Astrocyte of the spinal cord (primary cell): ENCODE results near the gene RAB35.

Experiments used
- DNase-seq: peaks from one replicate; pipeline ENCODE4 v3.0.0; 2011; ENCODE audit warnings: low read depth, low spot score
- H3K4me3 ChIP-seq: 2 replicates; pipeline ENCODE4 v1.5.1; 2011; ENCODE audit warnings: low read depth, mild to moderate bottlenecking, low read length, moderate library complexity
- CTCF ChIP-seq: IDR thresholded peaks from 2 replicates; pipeline ENCODE4 v1.5.1; 2012; ENCODE audit warnings: low read depth, mild to moderate bottlenecking, low read length, inconsistent platforms
- in situ Hi-C: cut with HindIII; loops from 2 replicates; pipeline ENCODE4 v1.10.0; 2017; ENCODE audit warnings: low sequenced_read_pairs

The RAB35 gene

GRCh38 chr12:120066341-120066740 is 50.2 kb downstream of the RAB35 start:
- DNase-seq, result no peak
- no peak for TF ChIP-seq CTCF
- in situ Hi-C loops, result no loop called here
- no peak overlapping the region for H3K4me3 ChIP-seq

DNA sequence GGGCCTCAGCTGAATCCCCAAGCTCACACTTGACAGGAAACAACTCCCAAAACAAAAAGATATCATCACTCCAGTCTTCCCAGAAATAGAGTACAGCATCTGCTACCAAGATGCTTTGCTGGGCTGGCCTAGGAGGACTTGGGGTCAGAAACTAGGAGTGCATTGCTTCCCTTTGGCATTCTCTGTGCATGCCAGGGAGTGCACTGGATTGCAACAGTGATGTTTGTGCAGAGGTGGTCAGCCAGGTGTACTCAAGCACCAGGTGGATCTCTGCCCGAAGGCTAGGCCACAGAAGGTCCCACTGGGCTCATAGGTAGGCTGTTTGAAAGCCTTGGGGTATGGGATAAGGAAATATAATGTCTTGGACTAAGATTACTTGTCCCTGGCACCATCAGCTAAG is 51.1 kb downstream of the RAB35 start:
- in situ Hi-C loops, result no loop called here
- no peak overlapping the region for H3K4me3 ChIP-seq
- no peak for DNase-seq
- no peak for TF ChIP-seq CTCF

DNA sequence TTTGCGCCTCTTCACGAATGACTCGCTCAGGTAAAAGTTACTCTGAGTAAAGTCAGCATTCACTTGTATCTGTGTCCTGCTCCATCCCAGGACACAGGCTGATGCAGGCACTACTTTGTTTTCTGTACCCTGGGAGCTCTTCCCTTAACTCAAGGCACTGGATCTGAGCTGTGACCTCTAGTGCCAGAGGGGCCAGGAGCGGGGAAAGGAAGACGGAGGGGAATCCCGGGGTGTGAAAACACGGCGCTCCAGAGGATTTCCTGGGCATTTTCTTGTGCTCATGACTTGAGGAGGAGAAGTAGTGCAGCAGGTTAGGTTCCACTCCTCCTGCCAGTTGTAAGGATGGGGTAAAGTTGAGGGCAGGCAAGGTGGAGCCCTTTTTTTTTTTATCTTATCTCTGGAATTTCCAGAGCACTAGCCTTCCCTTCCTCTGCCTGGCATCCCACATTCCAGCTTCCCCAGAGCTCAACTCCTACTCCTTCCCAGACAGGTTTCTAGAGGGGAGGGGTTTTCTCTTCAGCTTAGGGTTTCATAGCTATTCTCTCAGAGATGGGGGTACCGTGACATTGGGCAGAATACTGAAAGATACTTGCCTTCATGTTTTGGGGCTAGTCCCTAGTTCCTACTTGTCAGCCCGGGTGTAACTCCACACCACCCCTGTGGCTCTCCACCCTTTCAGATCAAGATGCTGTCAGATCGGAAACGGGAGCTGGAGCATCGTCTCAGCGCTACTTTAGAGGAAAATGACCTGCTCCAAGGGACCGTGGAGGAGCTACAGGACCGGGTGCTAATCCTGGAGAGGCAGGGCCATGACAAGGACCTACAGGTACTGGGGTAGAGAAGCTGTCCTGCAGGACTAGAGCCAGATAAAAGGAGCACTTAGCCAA is 52.3 kb downstream of the RAB35 start:
- in situ Hi-C loops, result no loop called here
- no peak for DNase-seq
- H3K4me3 ChIP-seq, result no peak overlapping the region
- no peak for TF ChIP-seq CTCF

DNA sequence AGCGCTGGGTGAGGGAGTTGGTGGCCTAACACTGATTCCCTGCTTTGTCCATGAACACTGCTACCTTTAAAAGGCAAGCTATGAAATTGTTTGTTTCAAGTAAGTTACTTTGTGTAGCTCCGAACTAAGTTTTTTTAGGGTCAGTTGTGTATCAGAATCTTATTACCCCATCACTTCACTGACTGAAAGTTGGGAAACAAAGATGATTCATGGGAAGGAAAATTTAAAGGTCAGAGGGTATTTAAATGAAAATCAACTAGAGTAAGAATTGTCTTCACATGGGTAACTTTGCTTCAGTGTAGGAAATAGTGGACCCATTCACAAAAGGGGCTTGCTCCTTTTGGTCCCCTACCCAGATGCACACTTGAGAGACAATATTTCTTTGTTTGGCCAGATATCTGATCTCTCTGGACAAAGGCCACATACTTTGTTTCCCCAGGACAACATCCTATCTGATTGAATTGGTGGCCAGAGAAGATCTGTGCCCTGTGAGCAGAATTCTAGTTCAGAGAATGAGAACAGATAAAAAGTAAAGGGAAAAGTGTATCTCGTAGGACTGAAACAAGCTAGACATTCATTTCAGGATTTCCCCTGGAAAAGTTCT is 53.5 kb downstream of the RAB35 start:
- no peak overlapping the region for H3K4me3 ChIP-seq
- in situ Hi-C loops, result no loop called here
- DNase-seq, result no peak
- no peak for TF ChIP-seq CTCF

DNA sequence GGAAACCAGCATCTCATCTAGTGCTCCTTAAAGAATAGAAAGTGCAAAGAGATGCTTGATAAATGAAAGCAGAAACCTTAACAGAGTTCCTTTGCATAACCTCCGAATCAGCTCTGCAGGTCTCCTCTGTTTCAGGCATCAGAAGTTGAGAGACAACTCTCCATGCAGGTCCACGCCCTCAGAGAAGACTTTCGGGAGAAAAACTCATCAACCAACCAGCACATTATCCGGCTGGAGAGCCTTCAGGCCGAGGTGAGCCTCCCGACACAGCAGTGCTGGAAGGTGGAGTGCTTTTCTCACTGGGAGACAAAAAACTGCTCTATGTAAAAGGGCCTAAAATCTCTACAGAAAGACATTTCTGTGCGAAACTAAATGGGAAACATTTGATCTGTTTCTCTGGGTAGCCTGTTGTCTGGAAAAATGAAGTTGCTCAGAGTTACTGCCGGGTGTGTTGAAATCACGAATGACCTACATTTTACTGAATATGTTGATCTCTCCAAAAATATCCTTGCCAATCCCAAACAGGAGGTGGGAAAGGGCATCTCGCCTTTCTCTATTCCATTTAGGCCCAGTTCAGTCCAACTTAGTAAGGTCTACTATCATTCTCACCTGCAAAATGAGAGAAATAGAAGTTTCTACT is 54.9 kb downstream of the RAB35 start:
- no peak for DNase-seq
- no peak for TF ChIP-seq CTCF
- in situ Hi-C loops, result no loop called here
- no peak overlapping the region for H3K4me3 ChIP-seq

DNA sequence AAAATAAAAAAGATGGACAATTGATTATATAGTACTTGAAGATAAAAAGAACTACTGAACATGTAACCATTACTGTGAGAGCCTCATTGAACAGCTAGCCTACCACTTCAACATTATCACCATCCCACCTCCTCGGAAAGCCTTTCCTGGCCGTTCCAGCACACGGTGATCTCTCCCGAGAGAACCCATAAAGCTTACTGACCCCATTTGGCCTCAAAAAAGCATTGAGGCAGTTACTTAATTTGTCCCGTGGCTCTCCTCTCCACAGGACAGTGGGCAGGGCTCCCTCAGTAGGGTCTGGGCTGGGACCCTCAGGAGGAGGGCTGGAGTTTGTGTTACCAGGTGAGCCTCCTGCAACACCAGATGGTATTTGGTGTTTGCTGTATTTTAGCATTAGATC is 55.8 kb downstream of the RAB35 start:
- no peak for DNase-seq
- no peak for TF ChIP-seq CTCF
- in situ Hi-C loops, result no loop called here
- H3K4me3 ChIP-seq, result no peak overlapping the region
